HG03280 (cell line): Measurements from ENCODE around the gene POLR2E.

Experiments used
- ATAC-seq: cut with Tn5 transposase; IDR thresholded peaks from one replicate; pipeline ENCODE4 v1.9.1; 2021; ENCODE audit warnings: mild to moderate bottlenecking, moderate library complexity; ENCODE audit not compliant: unreplicated experiment

The POLR2E gene

GRCh38 chr19:1082165-1082927 lies 12.8 kb downstream of the POLR2E start:
- no peak for ATAC-seq

GRCh38 chr19:1081301-1082164 lies 13.6 kb downstream of the POLR2E start:
- no peak for ATAC-seq

DNA sequence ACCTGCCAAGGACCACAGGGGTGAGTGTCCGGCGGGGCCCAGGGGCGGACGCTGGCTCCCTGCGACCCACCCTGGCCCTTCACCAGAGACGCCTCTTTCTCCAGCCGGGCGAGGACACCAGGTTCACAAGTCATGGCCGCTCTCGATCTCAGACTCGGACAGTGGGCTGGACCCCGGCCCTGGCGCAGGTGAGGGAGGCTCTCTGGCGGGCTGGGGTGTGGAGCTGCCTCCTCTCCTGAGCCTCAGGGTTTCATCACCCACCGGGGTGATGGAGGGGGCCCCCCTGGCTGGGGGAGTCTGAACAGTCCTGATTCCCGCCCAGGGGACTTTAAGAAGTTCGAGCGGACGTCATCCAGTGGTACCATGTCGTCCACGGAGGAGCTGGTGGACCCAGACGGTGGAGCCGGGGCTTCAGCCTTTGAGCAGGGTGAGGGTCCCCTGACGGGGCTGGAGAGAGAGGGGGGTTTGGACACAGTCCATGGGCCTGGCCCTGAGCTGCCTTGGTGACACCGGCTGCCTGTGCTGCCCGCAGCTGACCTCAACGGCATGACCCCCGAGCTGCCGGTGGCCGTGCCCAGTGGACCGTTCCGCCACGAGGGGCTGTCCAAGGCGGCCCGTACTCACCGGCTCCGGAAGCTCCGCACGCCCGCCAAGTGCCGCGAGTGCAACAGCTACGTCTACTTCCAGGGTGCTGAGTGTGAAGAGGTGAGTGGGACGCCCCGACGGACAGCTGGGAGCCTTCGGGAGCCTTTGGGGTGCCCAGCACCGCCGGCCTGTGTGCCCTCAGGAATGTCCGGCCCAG lies 14.6 kb downstream of the POLR2E start:
- no peak for ATAC-seq

DNA sequence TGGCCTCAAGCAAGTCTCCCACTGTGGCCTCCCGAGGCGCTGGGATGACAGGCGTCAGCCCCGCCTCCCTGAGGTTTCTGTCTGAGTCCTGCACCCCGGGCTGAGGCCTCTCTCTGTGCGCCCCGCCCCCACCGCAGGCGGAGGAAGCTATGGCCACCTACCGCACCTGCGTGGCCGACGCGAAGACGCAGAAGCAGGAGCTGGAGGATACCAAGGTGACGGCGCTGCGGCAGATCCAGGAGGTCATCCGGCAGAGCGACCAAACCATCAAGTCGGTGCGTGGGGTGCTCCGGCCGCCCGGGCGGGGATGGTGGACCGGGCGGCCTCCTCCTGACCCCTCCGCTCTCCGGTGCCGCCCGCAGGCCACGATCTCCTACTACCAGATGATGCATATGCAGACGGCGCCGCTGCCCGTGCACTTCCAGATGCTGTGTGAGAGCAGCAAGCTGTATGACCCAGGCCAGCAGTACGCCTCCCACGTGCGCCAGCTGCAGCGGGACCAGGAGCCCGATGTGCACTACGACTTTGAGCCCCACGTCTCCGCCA lies 15.5 kb downstream of the POLR2E start:
- ATAC-seq = no peak

DNA sequence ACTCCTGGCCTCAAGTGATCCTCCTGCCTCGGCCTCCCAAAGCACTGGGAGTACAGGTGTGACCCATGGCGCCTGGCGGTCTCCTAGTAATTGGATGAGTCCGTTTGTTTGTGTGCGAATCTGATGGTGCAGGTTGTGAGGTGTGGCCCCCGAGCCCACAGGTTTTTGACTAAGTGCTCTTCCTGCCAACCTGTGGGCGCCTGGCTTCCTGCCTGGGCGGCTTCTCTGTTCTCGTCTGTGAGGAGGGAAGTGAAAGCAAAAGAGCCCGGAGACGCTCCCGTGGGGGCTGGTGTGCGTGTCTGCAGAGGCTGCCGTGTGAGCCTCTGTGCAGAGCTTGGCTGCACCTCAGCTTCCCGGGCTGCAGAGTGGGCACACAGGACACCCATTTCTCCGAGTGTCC lies 18.2 kb downstream of the POLR2E start:
- peak; percentile 69 for ATAC-seq

DNA sequence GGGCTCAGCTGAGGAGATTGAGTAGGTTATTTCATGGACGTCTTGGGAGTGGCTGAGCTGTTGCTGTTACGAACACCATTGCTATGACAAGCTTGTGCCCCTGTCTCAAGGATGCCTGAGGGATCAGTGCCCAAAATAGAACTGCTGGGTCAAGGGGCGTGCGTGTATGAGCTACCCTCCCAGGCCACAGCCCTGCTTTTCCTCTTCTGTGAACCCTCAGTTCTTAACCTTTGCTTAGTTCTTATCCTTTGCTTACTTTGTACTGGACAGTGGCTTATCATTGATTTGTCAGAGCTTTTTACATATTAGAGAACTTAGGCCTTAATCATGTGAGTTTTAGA lies 19.2 kb downstream of the POLR2E start:
- ATAC-seq = no peak

DNA sequence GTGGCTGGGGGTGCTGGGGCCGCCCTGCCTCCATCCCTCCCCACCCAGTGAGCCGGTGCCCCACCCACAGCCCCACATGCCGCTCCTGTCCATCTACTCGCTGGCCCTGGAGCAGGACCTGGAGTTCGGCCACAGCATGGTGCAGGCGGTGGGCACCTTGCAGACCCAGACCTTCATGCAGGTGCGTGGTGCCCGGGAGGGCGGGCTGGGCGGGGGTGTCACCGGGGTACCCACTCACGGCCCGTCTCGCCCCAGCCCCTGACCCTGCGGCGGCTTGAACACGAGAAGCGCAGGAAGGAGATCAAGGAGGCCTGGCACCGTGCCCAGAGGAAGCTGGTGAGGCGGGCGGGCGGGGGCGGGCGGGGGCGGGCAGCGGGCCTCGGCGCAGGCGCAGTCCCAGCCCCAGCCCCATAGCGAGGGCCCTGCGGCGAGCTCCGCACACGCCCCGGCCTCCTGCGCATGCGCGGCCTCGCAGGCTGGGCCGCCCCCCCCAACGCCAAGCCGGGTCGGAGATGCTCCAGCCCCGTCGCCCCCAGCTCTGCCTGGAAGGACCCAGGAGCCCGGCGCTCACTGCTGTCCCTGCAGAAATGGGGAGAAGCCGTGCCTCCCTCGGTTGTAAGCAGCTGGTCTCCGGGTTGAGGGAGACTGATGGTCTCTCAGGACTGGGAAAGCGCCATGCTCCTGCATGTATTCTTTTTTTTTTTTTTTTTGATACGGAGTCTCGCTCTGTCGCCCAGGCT lies 20.5 kb downstream of the POLR2E start:
- ATAC-seq = no peak

GRCh38 chr19:1073956-1074517 lies 21.1 kb downstream of the POLR2E start:
- ATAC-seq = no peak

- ATAC-seq = no peak
Measured at GRCh38 chr19:1073063-1073955, 21.9 kb downstream of the POLR2E start.

GRCh38 chr19:1072371-1073015 lies 22.7 kb downstream of the POLR2E start:
- no peak for ATAC-seq

- ATAC-seq = no peak
Measured at GRCh38 chr19:1070931-1071791, 24.0 kb downstream of the POLR2E start.

DNA sequence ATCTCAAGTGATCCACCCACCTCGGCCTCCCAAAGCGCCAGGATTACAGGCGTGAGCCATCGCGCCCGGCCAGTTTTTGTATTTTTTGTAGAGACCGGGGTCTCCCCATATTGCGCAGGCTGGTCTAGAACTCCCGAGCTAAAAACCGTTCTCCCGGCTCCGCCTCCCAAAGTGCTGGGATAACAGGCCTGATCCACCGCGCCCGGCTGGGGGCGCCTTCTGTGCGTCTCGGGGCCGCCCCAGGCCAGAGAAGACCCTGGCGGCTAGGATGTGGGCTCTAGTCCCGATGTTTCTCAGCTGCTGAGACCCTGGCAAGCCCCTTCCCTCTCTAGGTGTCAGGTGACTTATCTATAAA lies 24.6 kb downstream of the POLR2E start:
- no peak for ATAC-seq

GRCh38 chr19:1069009-1069779 lies 26.0 kb downstream of the POLR2E start:
- no peak for ATAC-seq

GRCh38 chr19:1068009-1069001 lies 26.9 kb downstream of the POLR2E start:
- ATAC-seq = no peak

GRCh38 chr19:1067341-1067957 lies 27.7 kb downstream of the POLR2E start:
- ATAC-seq = peak; percentile 13
